H1 (cell line): Measurements from ENCODE around the gene PHKA1. TPM values are rescaled to one million over a fixed set of nuclear protein-coding genes. Genes with fewer than 3 reads are reported as not detected.

ENCODE experiments used
- CTCF ChIA-PET: fragments of 300-600 bp; sonication (Branson Sonifier 250); formaldehyde crosslinking; loops from one replicate; lab custom pipeline; 2021; ENCODE audit not compliant: partially characterized antibody; lab: Charles Lee
- POLR2A ChIA-PET: fragments of 300-600 bp; sonication (Branson Sonifier 250); formaldehyde crosslinking; loops from one replicate; lab custom pipeline; 2021; ENCODE audit warnings: inconsistent platforms; ENCODE audit not compliant: partially characterized antibody; lab: Charles Lee
- DNase-seq, 2 experiments: peaks; one replicate each; pipeline versions ENCODE4 v3.0.0 to v3.0.0-alpha.2; 2010 to 2022; ENCODE audit warnings: low spot score in 2 of 2, low read depth in 1 of 2, mixed read lengths in 1 of 2
- FAIRE-seq: peaks from 2 replicates; lab custom pipeline; 2011; peaks lifted over from hg19 to GRCh38; lab: Jason Lieb, UNC
- H2AFZ ChIP-seq: 2 replicates; pipeline ENCODE4 v1.8.1; 2012; ENCODE audit warnings: low read length, inconsistent platforms
- H2AK5ac ChIP-seq: 2 replicates; pipeline ENCODE4 v1.6.1; 2013; ENCODE audit warnings: low read depth, low read length
- H2BK120ac ChIP-seq: replicated peaks from 2 replicates; pipeline ENCODE3; 2013; ENCODE audit warnings: low read depth, low read length, inconsistent platforms
- H2BK12ac ChIP-seq: 2 replicates; pipeline ENCODE4 v1.6.1; 2013; ENCODE audit warnings: low read depth, low read length
- H2BK15ac ChIP-seq: 2 replicates; pipeline ENCODE4 v1.6.1; 2013; ENCODE audit warnings: low read length
- H2BK20ac ChIP-seq: 2 replicates; pipeline ENCODE4 v1.6.1; 2013; ENCODE audit warnings: low read length
- H2BK5ac ChIP-seq: 2 replicates; pipeline ENCODE4 v1.6.1; 2013; ENCODE audit warnings: low read depth, low read length
- H3K14ac ChIP-seq: 2 replicates; pipeline ENCODE4 v1.6.1; 2013; ENCODE audit warnings: inconsistent platforms; ENCODE audit not compliant: insufficient read length
- H3K18ac ChIP-seq: 2 replicates; pipeline ENCODE4 v1.6.1; 2013; ENCODE audit warnings: low read length; ENCODE audit errors: extremely low read depth
- H3K23ac ChIP-seq: 2 replicates; pipeline ENCODE4 v1.6.1; 2013; ENCODE audit warnings: inconsistent platforms; ENCODE audit not compliant: insufficient read length
- H3K23me2 ChIP-seq: 2 replicates; pipeline ENCODE4 v1.6.1; 2013; ENCODE audit warnings: low read depth, low read length
- H3K27ac ChIP-seq: 2 replicates; pipeline ENCODE4 v1.6.1; 2011; ENCODE audit warnings: low read depth, low read length, inconsistent platforms
- H3K27me3 ChIP-seq, 4 experiments: replicated peaks in 1 of 4; 1 replicate in 1 of 4; 2 replicates in 3 of 4; pipeline versions ENCODE4 v1.6.1 to v1.8.1; 2011 to 2013; ENCODE audit warnings: low read length in 3 of 4, mild to moderate bottlenecking in 3 of 4, inconsistent platforms in 2 of 4, mixed read lengths in 2 of 4, moderate library complexity in 1 of 4; ENCODE audit not compliant: control insufficient read depth in 3 of 4, insufficient read depth in 3 of 4; ENCODE audit errors: extremely low read depth in 1 of 4
- H3K36me3 ChIP-seq, 4 experiments: 2 replicates each; pipeline versions ENCODE4 v1.6.1 to v1.8.1; 2011 to 2013; ENCODE audit warnings: mild to moderate bottlenecking in 4 of 4, low read length in 3 of 4, moderate library complexity in 2 of 4, control low read depth in 1 of 4, inconsistent platforms in 1 of 4; ENCODE audit not compliant: insufficient read depth in 4 of 4, control insufficient read depth in 2 of 4
- H3K4ac ChIP-seq: replicated peaks from 2 replicates; pipeline ENCODE3; 2013; ENCODE audit warnings: low read length, low read depth, mixed read lengths, inconsistent platforms; ENCODE audit not compliant: insufficient read length
- H3K4me1 ChIP-seq, 4 experiments: replicated peaks in 1 of 4; 1 replicate in 1 of 4; 2 replicates in 3 of 4; pipeline versions ENCODE4 v1.6.1 to v1.8.1; 2011 to 2013; ENCODE audit warnings: low read length in 3 of 4, inconsistent platforms in 2 of 4, mixed read lengths in 1 of 4; ENCODE audit not compliant: insufficient read depth in 4 of 4, control insufficient read depth in 3 of 4
- H3K4me2 ChIP-seq, 2 experiments: 2 replicates each; pipeline versions ENCODE4 v1.6.1 to v1.8.1; 2011 to 2013; ENCODE audit warnings: low read depth in 2 of 2, low read length in 2 of 2, control low read depth in 1 of 2, inconsistent platforms in 1 of 2, mild to moderate bottlenecking in 1 of 2; ENCODE audit not compliant: insufficient read depth in 1 of 2
- H3K4me3 ChIP-seq, 4 experiments: fragments of 200-600, 300-600 bp in 1 of 4; sonication (generic), shearing (Covaris generic), sonication (Bioruptor Twin) in 1 of 4; 2 replicates each; pipeline versions ENCODE4 v1.5.1 to v1.8.1; 2011 to 2016; ENCODE audit warnings: low read length in 4 of 4, low read depth in 3 of 4, control low read depth in 2 of 4, inconsistent platforms in 2 of 4, mild to moderate bottlenecking in 2 of 4, mixed read lengths in 1 of 4, moderate library complexity in 1 of 4; ENCODE audit not compliant: insufficient read depth in 2 of 4; ENCODE audit errors: extremely low read depth in 1 of 4
- H3K56ac ChIP-seq: replicated peaks from 2 replicates; pipeline ENCODE3; 2013; ENCODE audit warnings: low read depth, mild to moderate bottlenecking, mixed read lengths, low read length, inconsistent platforms; ENCODE audit not compliant: insufficient read length
- H3K79me1 ChIP-seq: 2 replicates; pipeline ENCODE4 v1.6.1; 2013; ENCODE audit warnings: low read depth, low read length, control low read depth
- H3K79me2 ChIP-seq, 2 experiments: 2 replicates each; pipeline versions ENCODE4 v1.6.1 to v1.8.1; 2012 to 2013; ENCODE audit warnings: low read length in 2 of 2, mild to moderate bottlenecking in 2 of 2, inconsistent platforms in 1 of 2; ENCODE audit not compliant: insufficient read depth in 2 of 2, control insufficient read depth in 1 of 2
- H3K9ac ChIP-seq, 4 experiments: replicated peaks in 1 of 4; 1 replicate in 1 of 4; 2 replicates in 3 of 4; pipeline versions ENCODE4 v1.6.1 to v1.8.1; 2011 to 2013; ENCODE audit warnings: low read depth in 3 of 4, low read length in 3 of 4, control low read depth in 2 of 4, mild to moderate bottlenecking in 2 of 4, moderate library complexity in 2 of 4, inconsistent platforms in 1 of 4; ENCODE audit errors: extremely low read depth in 1 of 4
- H3K9me3 ChIP-seq, 2 experiments: 2 replicates each; pipeline versions ENCODE4 v1.6.1 to v1.8.1; 2012 to 2013; ENCODE audit warnings: mild to moderate bottlenecking in 2 of 2, moderate library complexity in 2 of 2, control low read depth in 1 of 2, inconsistent platforms in 1 of 2, low read depth in 1 of 2, low read length in 1 of 2, mixed read lengths in 1 of 2; ENCODE audit not compliant: insufficient read depth in 2 of 2
- H4K20me1 ChIP-seq, 2 experiments: replicated peaks in 1 of 2; 2 replicates each; pipeline versions ENCODE3 to v1.8.1; 2011 to 2013; ENCODE audit warnings: inconsistent platforms in 2 of 2, low read length in 2 of 2, mild to moderate bottlenecking in 1 of 2; ENCODE audit not compliant: insufficient read depth in 2 of 2, control insufficient read depth in 1 of 2
- H4K5ac ChIP-seq: 2 replicates; pipeline ENCODE4 v1.6.1; 2013; ENCODE audit warnings: low read length, low read depth, mixed read lengths, inconsistent platforms; ENCODE audit not compliant: insufficient read length
- H4K8ac ChIP-seq: 2 replicates; pipeline ENCODE4 v1.8.0; 2013; ENCODE audit warnings: mild to moderate bottlenecking, moderate library complexity, low read length, inconsistent platforms; ENCODE audit not compliant: insufficient read depth; ENCODE audit errors: extremely low read depth
- H4K91ac ChIP-seq: replicated peaks from 2 replicates; pipeline ENCODE3; 2013; ENCODE audit warnings: low read length, mixed read lengths, inconsistent platforms; ENCODE audit not compliant: insufficient read length
- ASH2L ChIP-seq: fragments of 200-600, 300-600 bp; sonication (generic); IDR thresholded peaks from one replicate; pipeline ENCODE4 v1.7.1; 2017; ENCODE audit warnings: low read length
- ATF3 ChIP-seq: IDR thresholded peaks from 2 replicates; pipeline ENCODE4 v1.6.1; 2011; ENCODE audit warnings: low read depth, mild to moderate bottlenecking, low read length; ENCODE audit not compliant: insufficient read depth
- BCL11A ChIP-seq, 2 experiments: IDR thresholded peaks; one replicate each; pipeline ENCODE4 v1.6.1; 2011; ENCODE audit warnings: low read depth in 2 of 2, low read length in 2 of 2, mild to moderate bottlenecking in 2 of 2
- BRCA1 ChIP-seq: IDR thresholded peaks from 2 replicates; pipeline ENCODE4 v1.6.1; 2012; ENCODE audit warnings: low read depth, low read length, improper control_type of control experiment
- EZH2 ChIP-seq: fragments of 200-600 bp; sonication (generic); IDR thresholded peaks from 2 replicates; pipeline ENCODE4 v1.7.1; 2012; ENCODE audit warnings: low read depth, mild to moderate bottlenecking, moderate library complexity, low read length, inconsistent platforms; ENCODE audit not compliant: severe bottlenecking
- FOSL1 ChIP-seq: IDR thresholded peaks from 2 replicates; pipeline ENCODE4 v1.6.1; 2011; ENCODE audit warnings: mild to moderate bottlenecking, low read depth, low read length, moderate library complexity; ENCODE audit not compliant: insufficient read depth
- GTF2F1 ChIP-seq: IDR thresholded peaks from 2 replicates; pipeline ENCODE4 v1.6.1; 2012; ENCODE audit warnings: low read depth, low read length, improper control_type of control experiment, borderline replicate concordance
- JUN ChIP-seq: IDR thresholded peaks from 2 replicates; pipeline ENCODE4 v1.6.1; 2011; ENCODE audit warnings: low read depth, mild to moderate bottlenecking, improper control_type of control experiment, low read length
- JUND ChIP-seq: IDR thresholded peaks from 2 replicates; pipeline ENCODE4 v1.6.1; 2011; ENCODE audit warnings: mild to moderate bottlenecking, improper control_type of control experiment, low read length
- MAX ChIP-seq: IDR thresholded peaks from 2 replicates; pipeline ENCODE4 v1.6.1; 2012; ENCODE audit warnings: inconsistent platforms
- NRF1 ChIP-seq: IDR thresholded peaks from 2 replicates; pipeline ENCODE4 v1.6.1; 2011; ENCODE audit warnings: mild to moderate bottlenecking, low read depth, low read length, improper control_type of control experiment
- RBBP5 ChIP-seq: IDR thresholded peaks from 2 replicates; pipeline ENCODE4 v1.7.1; 2012; ENCODE audit warnings: low read depth, mild to moderate bottlenecking, inconsistent platforms, low read length, moderate library complexity, borderline replicate concordance
- SP1 ChIP-seq: IDR thresholded peaks from 2 replicates; pipeline ENCODE4 v1.6.1; 2011; ENCODE audit warnings: low read depth, low read length
- SP2 ChIP-seq: IDR thresholded peaks from 2 replicates; pipeline ENCODE4 v1.6.1; 2012; ENCODE audit warnings: mild to moderate bottlenecking, low read length, inconsistent platforms
- TCF12 ChIP-seq: IDR thresholded peaks from 2 replicates; pipeline ENCODE4 v1.6.1; 2011; ENCODE audit warnings: low read depth, mild to moderate bottlenecking, low read length
- WGBS, 2 experiments: shearing (Covaris generic) in 1 of 2; methylation state at CpG; one replicate each; pipeline versions ENCODE4 v1.1.6 to v1.1.7; 2013 to 2015; ENCODE audit warnings: low lambda C conversion rate in 2 of 2, mixed read lengths in 2 of 2, inconsistent platforms in 1 of 2, low coverage in 1 of 2, missing lambda C conversion rate in 1 of 2; ENCODE audit not compliant: insufficient replicate concordance in 2 of 2, insufficient coverage in 1 of 2, insufficient read length in 1 of 2; ENCODE audit errors: extremely low coverage in 1 of 2, missing lambda C conversion rate in 1 of 2; 5-methylcytosine and 5-hydroxymethylcytosine counted together
- polyA plus RNA-seq, 7 experiments: library from polyadenylated mRNA; depleted of rRNA in 3 of 7; stranded (reverse) in 5 of 7; unstranded in 2 of 7; fragments of >200 nt in 5 of 7; fragments of 200-250 nt in 2 of 7; gene quantifications; 1 replicate in 5 of 7; 2 replicates in 1 of 7; 4 replicates in 1 of 7; pipeline versions ENCODE4 v1.2.1 to v1.2.3, GENCODE V29; 2011 to 2013; ENCODE audit warnings: missing spikeins in 2 of 7, mixed read lengths in 2 of 7
- total RNA-seq: library from RNA; stranded (reverse); fragmentation: NEBNext Ultra II Directional; extraction: Animal tissue kit (Norgen Biotek cat#: 25700); gene quantifications from 2 replicates; pipeline ENCODE4 v1.2.1, GENCODE V29; 2021

Gene PHKA1
- total and polyA plus RNA-seq, 2 of the 8 experiments (the other 6 are each of a cell fraction or from before 2014, with no cell fraction given), result 4.2 to 7.2 TPM

GRCh38 chrX:72566448-72566847 lies 147.7 kb downstream of the PHKA1 start:
- Histone ChIP-seq H3K9ac (no peak overlapping the region), H3K14ac (no peak overlapping the region), H3K4me1 (no peaks in the 10 kb centered on the region), H3K27me3 (no peaks in the 10 kb centered on the region), H3K79me1 (no peaks in the 10 kb centered on the region), H3K4me2 (no peak overlapping the region), H2BK12ac (no peak overlapping the region), H3K9me3 (no peaks in the 10 kb centered on the region), H3K56ac (no peak overlapping the region), H4K5ac (no peak overlapping the region), H3K79me2 (no peaks in the 10 kb centered on the region), H3K36me3 (peaks cover 2 to 17% (median 7%) of the 10 kb centered on the region in 4 experiments; a peak in 4 of 8 replicates), H3K23me2 (no peaks in the 10 kb centered on the region), H4K20me1 (no peaks in the 10 kb centered on the region), H4K8ac (no peak overlapping the region), H3K4me3 (no peak overlapping the region), H3K23ac (no peak overlapping the region), H2BK5ac (no peak overlapping the region), H2AK5ac (no peak overlapping the region), H2BK20ac (no peak overlapping the region), H3K4ac (no peak overlapping the region), H2BK15ac (no peak overlapping the region), H2AFZ (no peak overlapping the region), H3K18ac (no peak overlapping the region), H4K91ac (no peak overlapping the region), H2BK120ac (no peak overlapping the region), H3K27ac (no peak overlapping the region)
- DNase-seq, result no peak
- POLR2A ChIA-PET, result no interaction called here
- WGBS, 2 experiments, result 87% methylated on average over 2 of the region's 2 CpGs; no CpG with 5 or more reads in 1 of the 2 experiments
- FAIRE-seq, result no peak
- CTCF ChIA-PET, result no interaction called here
- TF ChIP-seq GTF2F1, result no peak
- TF ChIP-seq SP1, result no peak
- TF ChIP-seq ATF3, result no peak
- TF ChIP-seq JUN, result no peak
- TF ChIP-seq TCF12, result no peak
- no peak for TF ChIP-seq ASH2L
- TF ChIP-seq NRF1, result no peak
- TF ChIP-seq BCL11A (IDR thresholded peaks at IDR 0.05; ENCODE audit: low read depth in 2 of 2, low read length in 2 of 2), result no peak
- no peak for TF ChIP-seq JUND
- no peak for TF ChIP-seq BRCA1
- TF ChIP-seq RBBP5, result no peak
- TF ChIP-seq MAX, result no peak
- no peak for TF ChIP-seq SP2
- TF ChIP-seq EZH2, result no peak
- TF ChIP-seq FOSL1, result no peak
